Endothelial cell of umbilical vein (primary cell): ENCODE results near the gene ALOX5. TPM values are rescaled to one million over a fixed set of nuclear protein-coding genes. Genes with fewer than 3 reads are reported as not detected.

Experiments
- BruUV-seq: library from RNA; stranded (reverse); fragments of 400-500 nt; replicated peaks from 2 replicates; lab custom pipeline; 2021; lab: Mats Ljungman, UMichigan
- CTCF ChIA-PET: fragments of 300-600, 350-600 bp; sonication (Branson Sonifier 250); formaldehyde crosslinking; loops from one replicate; lab custom pipeline; 2021; ENCODE audit warnings: antibody characterized with exemption, inconsistent platforms; lab: Charles Lee
- POLR2A ChIA-PET: fragments of 300-600, 350-600 bp; sonication (Branson Sonifier 250); formaldehyde crosslinking; loops from one replicate; lab custom pipeline; 2021; ENCODE audit warnings: antibody characterized with exemption, inconsistent platforms; lab: Charles Lee
- DNase-seq: peaks from one replicate; pipeline ENCODE4 v3.0.0-alpha.2; 2011; ENCODE audit warnings: low read depth, low spot score
- FAIRE-seq: peaks from 2 replicates; lab custom pipeline; 2011; peaks lifted over from hg19 to GRCh38; lab: Jason Lieb, UNC
- H2AFZ ChIP-seq: 2 replicates; pipeline ENCODE4 v1.6.0; 2012; ENCODE audit warnings: low read depth, low read length, control low read depth, inconsistent platforms
- H3K27ac ChIP-seq: 2 replicates; pipeline ENCODE4 v1.5.1; 2011; ENCODE audit warnings: low read depth, mild to moderate bottlenecking, control low read depth, low read length, moderate library complexity; ENCODE audit not compliant: insufficient read depth
- H3K27me3 ChIP-seq, 2 experiments: 2 replicates each; pipeline versions ENCODE4 v1.6.0 to v1.6.1; 2011; ENCODE audit warnings: low read length in 2 of 2, mixed read lengths in 1 of 2; ENCODE audit not compliant: control insufficient read depth in 2 of 2, insufficient read depth in 2 of 2
- H3K36me3 ChIP-seq, 2 experiments: 2 replicates in 1 of 2; 3 replicates in 1 of 2; pipeline ENCODE4 v1.5.1; 2011; ENCODE audit warnings: low read length in 2 of 2, mild to moderate bottlenecking in 1 of 2, moderate library complexity in 1 of 2; ENCODE audit not compliant: control insufficient read depth in 2 of 2, insufficient read depth in 2 of 2; ENCODE audit errors: extremely low read depth in 1 of 2
- H3K4me1 ChIP-seq: 3 replicates; pipeline ENCODE4 v1.5.1; 2011; ENCODE audit warnings: mild to moderate bottlenecking, low read length; ENCODE audit not compliant: control insufficient read depth, insufficient read depth; ENCODE audit errors: extremely low read depth
- H3K4me2 ChIP-seq: 2 replicates; pipeline ENCODE4 v1.6.1; 2011; ENCODE audit warnings: low read length, control low read depth, mixed read lengths; ENCODE audit not compliant: insufficient read depth
- H3K4me3 ChIP-seq, 3 experiments: fragments of 200-600 bp in 1 of 3; sonication (generic), shearing (Covaris generic) in 1 of 3; replicated peaks in 1 of 3; 2 replicates each; pipeline ENCODE4 v1.5.1; 2011 to 2016; ENCODE audit warnings: control low read depth in 3 of 3, low read length in 3 of 3, mild to moderate bottlenecking in 2 of 3, inconsistent platforms in 1 of 3, low read depth in 1 of 3, moderate library complexity in 1 of 3; ENCODE audit not compliant: insufficient read depth in 1 of 3
- H3K79me2 ChIP-seq: 2 replicates; pipeline ENCODE4 v1.6.0; 2012; ENCODE audit warnings: low read length, inconsistent platforms; ENCODE audit not compliant: control insufficient read depth, insufficient read depth
- H3K9ac ChIP-seq: replicated peaks from 2 replicates; pipeline ENCODE3; 2011; ENCODE audit warnings: low read length, control low read depth; ENCODE audit not compliant: insufficient read depth; ENCODE audit errors: extremely low read depth
- H3K9me1 ChIP-seq: replicated peaks from 3 replicates; pipeline ENCODE4 v1.6.0; 2011; ENCODE audit warnings: mild to moderate bottlenecking, low read length; ENCODE audit not compliant: control insufficient read depth, insufficient read depth; ENCODE audit errors: extremely low read depth
- H3K9me3 ChIP-seq: replicated peaks from 2 replicates; pipeline ENCODE4 v1.5.1; 2012; ENCODE audit warnings: low read length, inconsistent platforms; ENCODE audit not compliant: control insufficient read depth, insufficient read depth
- H4K20me1 ChIP-seq: replicated peaks from 2 replicates; pipeline ENCODE3; 2011; ENCODE audit warnings: mild to moderate bottlenecking, low read length; ENCODE audit not compliant: control insufficient read depth, insufficient read depth; ENCODE audit errors: extremely low read depth
- EZH2 ChIP-seq: IDR thresholded peaks from 2 replicates; pipeline ENCODE4 v1.6.1; 2012; ENCODE audit warnings: borderline replicate concordance, low read depth, mild to moderate bottlenecking, moderate library complexity, low read length, inconsistent platforms; ENCODE audit not compliant: severe bottlenecking
- FOS ChIP-seq: IDR thresholded peaks from 2 replicates; pipeline ENCODE4 v1.6.1; 2011; ENCODE audit warnings: mild to moderate bottlenecking, low read length, moderate library complexity, borderline replicate concordance; ENCODE audit not compliant: insufficient read depth
- GATA2 ChIP-seq: IDR thresholded peaks from 2 replicates; pipeline ENCODE4 v1.7.0; 2011; ENCODE audit warnings: low read depth, mild to moderate bottlenecking, moderate library complexity, mixed read lengths, low read length; ENCODE audit not compliant: insufficient read length, insufficient read depth
- JUN ChIP-seq: IDR thresholded peaks from 2 replicates; pipeline ENCODE4 v1.6.1; 2011; ENCODE audit warnings: borderline replicate concordance, low read depth; ENCODE audit not compliant: insufficient read length, insufficient read depth
- MYC ChIP-seq: IDR thresholded peaks from one replicate; pipeline ENCODE4 v1.6.1; 2011; ENCODE audit warnings: mild to moderate bottlenecking, low read depth, low read length
- POLR2A ChIP-seq: IDR thresholded peaks from 2 replicates; pipeline ENCODE4 v1.6.1; 2012; ENCODE audit warnings: low read depth, mild to moderate bottlenecking, control low read depth, low read length
- POLR2AphosphoS5 ChIP-seq: IDR thresholded peaks from 2 replicates; pipeline ENCODE4 v1.6.1; 2012; ENCODE audit warnings: low read depth, mild to moderate bottlenecking, control low read depth, low read length, moderate library complexity; ENCODE audit not compliant: insufficient read depth
- dilution Hi-C: fragments of 300-500 bp; cut with MboI; formaldehyde crosslinking; loops from one replicate; pipeline ENCODE4 v1.15.0; 2019; ENCODE audit warnings: low sequenced_read_pairs; ENCODE audit not compliant: extremely low pct_ligation_motif_present
- intact Hi-C: fragments of 100-400 bp; cut with micrococcal nuclease; formaldehyde crosslinking; loops from one replicate; pipeline ENCODE4 v1.10.0; 2022
- polyA plus RNA-seq, 4 experiments: library from polyadenylated mRNA; depleted of rRNA in 3 of 4; stranded (reverse) in 3 of 4; unstranded in 1 of 4; fragments of >200 nt; gene quantifications; 2 replicates each; pipeline versions ENCODE4 v1.2.1 to v1.2.3, GENCODE V29; 2011 to 2012; ENCODE audit warnings: missing spikeins in 1 of 4
- total RNA-seq: library from RNA; stranded (reverse); gene quantifications from 2 replicates; pipeline ENCODE4 v1.2.3, GENCODE V29; 2021
- TF ChIP-seq, protein P1 (sequence below), 2 donors: IDR thresholded peaks; 1 replicate in 1 of 2; 2 replicates in 1 of 2; pipeline ENCODE4 v1.5.1; 2011; ENCODE audit warnings: low read length in 2 of 2, mild to moderate bottlenecking in 2 of 2, moderate library complexity in 2 of 2, control low read depth in 1 of 2, inconsistent platforms in 1 of 2, low read depth in 1 of 2; ENCODE audit not compliant: insufficient read depth in 1 of 2; ENCODE audit errors: extremely low read depth in 1 of 2
- TF ChIP-seq, protein P2 (sequence below): IDR thresholded peaks from 2 replicates; pipeline ENCODE4 v1.6.1; 2011; ENCODE audit not compliant: insufficient read depth, insufficient read length

The ALOX5 gene
- total and polyA plus RNA-seq, 2 donors (not counting 3 experiments of a cell fraction or from before 2014, with no cell fraction given): 0.04 TPM; not detected in 1

DNA sequence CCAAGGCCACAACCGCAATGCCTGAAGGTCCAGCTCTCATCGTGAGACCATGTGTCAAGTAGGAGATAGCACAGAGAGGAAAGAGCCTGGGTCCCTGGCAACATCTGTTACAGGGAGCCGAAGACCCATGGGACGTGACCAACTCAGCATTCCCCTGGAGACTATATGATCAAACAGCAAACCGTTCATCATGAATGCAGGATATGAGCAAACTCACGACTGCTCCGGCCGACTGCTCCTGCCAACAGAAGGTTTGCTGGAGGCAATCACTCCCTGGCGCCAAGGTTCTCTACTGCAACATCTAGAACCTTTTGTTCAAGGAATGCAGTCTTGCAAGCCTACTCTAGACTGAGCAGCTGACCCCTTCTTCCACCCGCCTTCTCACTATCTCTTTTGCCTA, 114.3 kb downstream of the ALOX5 start:
- no peak overlapping the region for H3K27ac ChIP-seq
- H3K9me1 ChIP-seq: no peaks in the 10 kb centered on the region
- intact Hi-C loops (no loop called here), dilution Hi-C loops (no loop called here)
- no TSS peak for BruUV-seq
- FAIRE-seq (no peak), DNase-seq (no peak)
- no peaks in the 10 kb centered on the region for H3K4me1 ChIP-seq
- H4K20me1 ChIP-seq: no peaks in the 10 kb centered on the region
- peaks cover 0 to 4% of the 10 kb centered on the region in 2 experiments for H3K36me3 ChIP-seq
- no peaks in the 10 kb centered on the region for H3K79me2 ChIP-seq
- no peak overlapping the region for H3K4me3 ChIP-seq
- no peak overlapping the region for H2AFZ ChIP-seq
- H3K9me3 ChIP-seq: no peaks in the 10 kb centered on the region
- no peak overlapping the region for H3K4me2 ChIP-seq
- H3K27me3 ChIP-seq: no peaks in the 10 kb centered on the region
- ChIA-PET CTCF (no interaction called here), POLR2A (no interaction called here)
- TF ChIP-seq, protein P1, sequence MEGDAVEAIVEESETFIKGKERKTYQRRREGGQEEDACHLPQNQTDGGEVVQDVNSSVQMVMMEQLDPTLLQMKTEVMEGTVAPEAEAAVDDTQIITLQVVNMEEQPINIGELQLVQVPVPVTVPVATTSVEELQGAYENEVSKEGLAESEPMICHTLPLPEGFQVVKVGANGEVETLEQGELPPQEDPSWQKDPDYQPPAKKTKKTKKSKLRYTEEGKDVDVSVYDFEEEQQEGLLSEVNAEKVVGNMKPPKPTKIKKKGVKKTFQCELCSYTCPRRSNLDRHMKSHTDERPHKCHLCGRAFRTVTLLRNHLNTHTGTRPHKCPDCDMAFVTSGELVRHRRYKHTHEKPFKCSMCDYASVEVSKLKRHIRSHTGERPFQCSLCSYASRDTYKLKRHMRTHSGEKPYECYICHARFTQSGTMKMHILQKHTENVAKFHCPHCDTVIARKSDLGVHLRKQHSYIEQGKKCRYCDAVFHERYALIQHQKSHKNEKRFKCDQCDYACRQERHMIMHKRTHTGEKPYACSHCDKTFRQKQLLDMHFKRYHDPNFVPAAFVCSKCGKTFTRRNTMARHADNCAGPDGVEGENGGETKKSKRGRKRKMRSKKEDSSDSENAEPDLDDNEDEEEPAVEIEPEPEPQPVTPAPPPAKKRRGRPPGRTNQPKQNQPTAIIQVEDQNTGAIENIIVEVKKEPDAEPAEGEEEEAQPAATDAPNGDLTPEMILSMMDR (IDR thresholded peaks at IDR 0.05; ENCODE audit: extremely low read depth in 1 of 2, insufficient read depth in 1 of 2, low read depth in 1 of 2, low read length in 2 of 2): no peak
- TF ChIP-seq EZH2 (no peak), FOS (no peak), MYC (no peak), JUN (no peak), POLR2A (no peak), GATA2 (no peak), POLR2AphosphoS5 (no peak)
- TF ChIP-seq, protein P2, sequence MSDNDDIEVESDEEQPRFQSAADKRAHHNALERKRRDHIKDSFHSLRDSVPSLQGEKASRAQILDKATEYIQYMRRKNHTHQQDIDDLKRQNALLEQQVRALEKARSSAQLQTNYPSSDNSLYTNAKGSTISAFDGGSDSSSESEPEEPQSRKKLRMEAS: no peak
- H3K9ac ChIP-seq: no peak overlapping the region
